Stimulated activated CD4-positive, alpha-beta T cell treated with anti-CD3 and anti-CD28 coated beads, Interleukin-4, amount 100 ng/mL, for 1 hour (primary cell): ENCODE measurements around the gene PZP.
"Not testable (repeated sequence)": the region's sequence is repeated elsewhere in the genome, so short reads cannot be mapped to it uniquely, and the experiment has no call there.

Experiments
- DNase-seq: peaks from one replicate; pipeline ENCODE4 v3.0.0-alpha.2; 2020

The PZP gene

GRCh38 chr12:9208229-9208628 lies at the start of gene PZP:
TSS of gene PZP (minus strand) at chr12:9208395. CDS start at chr12:9208341, 54 bp downstream.
- no peak for DNase-seq

- DNase-seq = no peak
Measured at GRCh38 chr12:9256758-9257405, 48.7 kb upstream of the PZP start.

GRCh38 chr12:9256341-9256740 lies 48.1 kb upstream of the PZP start:
- DNase-seq = no peak

GRCh38 chr12:9255837-9256236 lies 47.6 kb upstream of the PZP start:
- no peak for DNase-seq

GRCh38 chr12:9253464-9253863 lies 45.3 kb upstream of the PZP start:
- no peak for DNase-seq

GRCh38 chr12:9252791-9253190 lies 44.6 kb upstream of the PZP start:
- not testable (repeated sequence) for DNase-seq

GRCh38 chr12:9252256-9252655 lies 44.1 kb upstream of the PZP start:
- no peak for DNase-seq

- DNase-seq = no peak
Measured at GRCh38 chr12:9248435-9248834, 40.2 kb upstream of the PZP start.

GRCh38 chr12:9244894-9245293 lies 36.7 kb upstream of the PZP start:
- DNase-seq = peak; percentile 59

GRCh38 chr12:9243999-9244649 lies 35.9 kb upstream of the PZP start:
- DNase-seq = no peak

- no peak for DNase-seq
Measured at GRCh38 chr12:9241301-9241700, 33.1 kb upstream of the PZP start.

- no peak for DNase-seq
Measured at GRCh38 chr12:9240776-9241175, 32.6 kb upstream of the PZP start.

GRCh38 chr12:9240004-9240635 lies 31.9 kb upstream of the PZP start:
- peak; percentile 41 for DNase-seq

GRCh38 chr12:9237286-9237685 lies 29.1 kb upstream of the PZP start:
- DNase-seq = no peak

GRCh38 chr12:9235519-9235918 lies 27.3 kb upstream of the PZP start:
- no peak for DNase-seq

- no peak for DNase-seq
Measured at GRCh38 chr12:9227950-9228349, 19.8 kb upstream of the PZP start.

GRCh38 chr12:9223830-9224229 lies 15.6 kb upstream of the PZP start:
- DNase-seq = no peak

GRCh38 chr12:9221483-9221882 lies 13.3 kb upstream of the PZP start:
- DNase-seq = no peak

- not testable (repeated sequence) for DNase-seq
Measured at GRCh38 chr12:9221011-9221410, 12.8 kb upstream of the PZP start.

GRCh38 chr12:9214534-9214933 lies 6.3 kb upstream of the PZP start:
- no peak for DNase-seq

GRCh38 chr12:9211687-9212086 lies 3.5 kb upstream of the PZP start:
- no peak for DNase-seq

- DNase-seq = no peak
Measured at GRCh38 chr12:9204380-9204779, 3.8 kb downstream of the PZP start.

GRCh38 chr12:9198012-9198411 lies 10.2 kb downstream of the PZP start:
- DNase-seq = no peak

GRCh38 chr12:9184276-9184675 lies 23.9 kb downstream of the PZP start:
- DNase-seq = no peak
